GM12875 (cell line): ENCODE results near the gene PAX1.

Source experiments
- H3K4me3 ChIP-seq: one replicate; pipeline ENCODE4 v1.5.1; 2011; ENCODE audit warnings: low read depth, low read length, control low read depth
- TF ChIP-seq, protein P1 (sequence below): IDR thresholded peaks from 2 replicates; pipeline ENCODE4 v1.5.1; 2011; ENCODE audit warnings: low read depth, mild to moderate bottlenecking, control low read depth, inconsistent platforms, low read length, moderate library complexity, borderline replicate concordance; ENCODE audit not compliant: insufficient read depth

PAX1 gene

DNA sequence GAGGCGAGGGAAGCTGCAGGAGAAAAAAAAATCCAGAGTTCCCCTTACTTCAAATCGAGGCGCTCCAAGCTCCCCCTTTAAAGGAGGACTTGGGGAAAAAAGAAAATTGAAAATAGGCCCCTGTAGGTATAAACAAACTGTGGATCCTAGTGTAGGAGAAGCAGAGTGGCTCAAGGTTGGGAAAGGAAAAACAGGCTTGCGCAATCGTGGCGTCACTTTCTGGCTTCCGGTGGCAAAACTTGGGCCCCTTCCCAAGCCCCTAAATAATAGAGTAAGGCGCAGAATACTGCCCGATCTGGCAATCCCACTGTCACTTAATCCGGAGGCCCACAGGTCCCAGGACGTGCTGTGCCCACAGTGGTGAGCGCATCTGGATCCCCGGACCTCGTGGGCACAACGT is 8.0 kb downstream of the PAX1 start:
- TF ChIP-seq, protein P1, sequence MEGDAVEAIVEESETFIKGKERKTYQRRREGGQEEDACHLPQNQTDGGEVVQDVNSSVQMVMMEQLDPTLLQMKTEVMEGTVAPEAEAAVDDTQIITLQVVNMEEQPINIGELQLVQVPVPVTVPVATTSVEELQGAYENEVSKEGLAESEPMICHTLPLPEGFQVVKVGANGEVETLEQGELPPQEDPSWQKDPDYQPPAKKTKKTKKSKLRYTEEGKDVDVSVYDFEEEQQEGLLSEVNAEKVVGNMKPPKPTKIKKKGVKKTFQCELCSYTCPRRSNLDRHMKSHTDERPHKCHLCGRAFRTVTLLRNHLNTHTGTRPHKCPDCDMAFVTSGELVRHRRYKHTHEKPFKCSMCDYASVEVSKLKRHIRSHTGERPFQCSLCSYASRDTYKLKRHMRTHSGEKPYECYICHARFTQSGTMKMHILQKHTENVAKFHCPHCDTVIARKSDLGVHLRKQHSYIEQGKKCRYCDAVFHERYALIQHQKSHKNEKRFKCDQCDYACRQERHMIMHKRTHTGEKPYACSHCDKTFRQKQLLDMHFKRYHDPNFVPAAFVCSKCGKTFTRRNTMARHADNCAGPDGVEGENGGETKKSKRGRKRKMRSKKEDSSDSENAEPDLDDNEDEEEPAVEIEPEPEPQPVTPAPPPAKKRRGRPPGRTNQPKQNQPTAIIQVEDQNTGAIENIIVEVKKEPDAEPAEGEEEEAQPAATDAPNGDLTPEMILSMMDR, result no peak
- no peak overlapping the region for H3K4me3 ChIP-seq

DNA sequence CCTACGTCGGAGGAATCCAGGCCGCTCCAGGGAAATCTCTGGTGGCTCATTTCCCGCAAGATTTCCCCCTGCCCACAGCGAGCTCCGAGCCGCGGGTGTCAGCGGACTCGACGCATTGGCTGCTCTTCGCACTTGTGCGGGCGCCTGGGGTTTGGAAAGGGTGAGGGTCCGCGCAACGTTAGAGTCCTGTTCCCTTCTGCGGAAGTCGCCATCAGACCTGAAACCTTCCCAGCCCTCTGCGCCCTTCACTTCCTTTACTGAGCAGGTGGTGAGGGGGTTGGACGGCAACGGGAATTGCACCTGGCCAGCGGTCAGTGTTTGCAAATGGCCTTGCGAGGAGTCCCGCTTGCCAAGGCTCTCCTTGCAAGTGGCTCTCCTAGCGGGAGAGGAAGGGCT is 8.4 kb downstream of the PAX1 start:
- H3K4me3 ChIP-seq, result no peak overlapping the region
- TF ChIP-seq, protein P1, result no peak

DNA sequence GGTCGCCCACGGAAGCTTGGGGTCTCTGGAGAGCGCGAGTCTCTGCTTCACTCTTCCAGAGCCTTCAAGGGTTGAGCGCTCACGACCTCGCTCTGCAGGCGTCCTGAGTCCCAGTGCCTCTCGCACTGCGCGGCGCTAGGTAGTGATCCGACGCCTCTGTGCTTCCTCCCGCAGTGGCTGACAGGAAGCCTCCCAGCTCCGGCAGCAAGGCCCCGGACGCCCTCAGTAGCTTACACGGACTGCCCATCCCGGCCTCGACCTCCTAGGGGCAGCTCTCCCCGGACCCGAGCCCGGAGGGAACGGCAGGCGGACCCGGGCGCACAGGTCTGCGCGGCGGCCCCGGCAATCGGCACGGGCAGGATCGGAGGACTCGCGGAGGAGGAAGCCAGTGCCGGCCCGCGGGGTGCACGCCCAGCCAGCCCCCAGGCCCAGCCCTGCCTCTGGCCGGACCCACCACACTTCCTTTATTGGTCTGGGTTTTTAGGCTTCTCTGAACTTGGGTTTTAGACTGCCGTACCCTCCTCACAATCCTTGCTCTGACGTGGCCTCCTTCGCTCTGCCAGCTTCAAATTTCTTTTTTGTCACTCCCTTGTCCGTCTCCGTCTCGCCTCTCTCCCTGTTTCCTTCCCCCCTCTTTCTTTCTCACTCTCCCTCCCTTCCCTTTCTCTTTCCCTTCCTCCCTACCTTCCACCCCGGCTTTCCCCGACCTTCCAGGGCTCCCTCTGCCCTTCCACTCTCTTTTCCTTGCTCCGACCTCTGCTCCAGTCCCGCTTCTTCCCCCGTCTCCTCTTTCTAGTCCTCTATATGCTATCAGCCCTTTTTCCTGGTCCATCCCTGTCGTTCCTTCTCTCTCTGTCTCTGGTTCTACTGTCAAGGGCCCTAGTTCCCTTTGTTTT is 9.1 kb downstream of the PAX1 start:
- TF ChIP-seq, protein P1, result no peak
- H3K4me3 ChIP-seq, result no peak overlapping the region

DNA sequence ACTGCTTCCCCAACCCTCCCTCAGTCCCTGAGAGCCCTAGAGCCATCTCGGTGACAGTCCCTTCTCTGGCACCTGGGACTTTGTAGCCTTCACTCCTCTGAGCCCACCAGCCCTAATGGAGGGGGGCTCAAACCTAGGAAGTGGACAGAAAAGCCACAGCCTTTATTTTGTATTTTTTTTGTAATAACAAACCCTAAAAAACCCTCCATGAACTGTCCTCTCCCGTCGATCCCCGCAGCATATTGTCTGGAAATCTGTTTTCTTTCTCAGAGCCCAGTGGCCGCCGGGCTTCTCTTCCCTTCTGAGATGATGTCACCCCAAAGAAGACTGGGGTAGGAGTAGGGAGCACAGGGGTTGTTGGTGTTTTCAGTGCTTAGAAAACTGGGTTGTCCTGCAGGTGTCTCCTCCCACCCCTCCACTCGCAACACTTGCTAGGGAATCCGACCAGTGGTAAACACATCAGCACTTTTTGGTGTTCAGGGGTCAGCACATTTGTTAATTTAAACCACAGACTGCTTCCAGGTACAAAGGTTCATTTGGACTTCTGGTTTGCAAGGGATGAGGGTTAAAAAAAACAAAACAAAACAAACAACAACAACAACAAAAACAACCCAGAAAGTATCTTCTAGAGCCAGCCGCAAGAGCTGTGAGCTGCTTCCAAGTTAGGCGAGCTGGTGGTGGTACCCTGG is 9.9 kb downstream of the PAX1 start:
- H3K4me3 ChIP-seq, result no peak overlapping the region
- TF ChIP-seq, protein P1, result no peak

DNA sequence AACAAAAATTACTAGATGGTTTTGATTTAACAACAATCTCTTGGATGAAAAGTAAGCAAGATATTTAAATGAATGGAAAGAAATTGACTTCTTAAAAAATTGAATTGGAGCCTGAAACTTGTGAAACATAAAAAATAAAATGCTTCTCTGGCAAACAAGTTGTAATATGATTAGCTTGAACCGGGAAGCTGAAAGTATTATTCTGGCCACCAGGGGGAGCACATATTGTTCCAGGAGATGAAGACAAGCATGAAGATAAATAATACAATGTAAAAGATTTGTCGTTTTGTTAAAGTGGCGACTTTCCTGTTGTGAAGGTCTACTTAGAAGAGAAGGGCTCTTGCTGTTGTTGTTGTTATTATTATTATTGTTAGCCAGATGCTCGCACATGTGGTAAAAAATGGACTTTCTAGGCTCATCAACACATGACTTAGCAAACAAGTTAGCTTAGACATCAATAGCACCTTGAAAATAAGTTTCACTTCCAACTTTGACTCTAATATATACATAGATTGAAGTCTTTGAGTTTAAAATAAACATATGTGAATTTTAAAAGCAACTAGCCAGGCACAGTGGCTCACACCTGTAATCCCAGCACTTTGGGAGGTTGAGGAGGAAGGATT is 14.2 kb downstream of the PAX1 start:
- no peak overlapping the region for H3K4me3 ChIP-seq
- TF ChIP-seq, protein P1, result peak; percentile 51; the same call in 1 of the 2 replicates

DNA sequence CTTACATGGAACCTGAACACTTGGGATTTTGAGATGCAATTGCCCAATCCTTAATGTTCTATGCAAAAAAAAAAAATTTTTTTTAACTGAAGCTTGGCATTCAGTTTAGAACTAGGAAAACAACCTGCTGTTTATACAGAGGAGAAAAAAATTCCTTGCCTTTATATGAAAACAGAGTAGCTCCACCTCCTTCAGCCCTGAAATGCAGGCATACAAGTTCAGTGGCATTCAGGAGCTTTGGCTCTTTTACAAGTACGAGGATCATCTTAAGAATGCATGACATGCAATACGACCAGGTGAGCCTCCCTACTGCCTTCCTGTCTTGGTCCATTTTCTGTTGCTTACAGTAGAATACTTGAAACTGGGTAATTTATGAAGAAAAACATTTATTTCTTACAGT is 20.4 kb downstream of the PAX1 start:
- no peak overlapping the region for H3K4me3 ChIP-seq
- TF ChIP-seq, protein P1, result no peak
